Trophoblast cell (in vitro differentiated cells and primary cell): ENCODE results near the gene E4F1.

Experiments used
- DNase-seq, 2 donors: peaks; one replicate each; pipeline ENCODE4 v3.0.0-alpha.2; 2016
- H2AFZ ChIP-seq: 2 replicates; pipeline ENCODE4 v1.6.1; 2013; ENCODE audit warnings: low read length, moderate library complexity, mild to moderate bottlenecking; ENCODE audit not compliant: insufficient read depth, poor library complexity
- H2AK5ac ChIP-seq: 2 replicates; pipeline ENCODE4 v1.6.1; 2013; ENCODE audit warnings: mild to moderate bottlenecking, low read length
- H2BK120ac ChIP-seq: 2 replicates; pipeline ENCODE4 v1.6.1; 2013; ENCODE audit warnings: low read length, mild to moderate bottlenecking, moderate library complexity; ENCODE audit not compliant: insufficient read depth, poor library complexity
- H2BK12ac ChIP-seq: 2 replicates; pipeline ENCODE4 v1.6.1; 2013; ENCODE audit warnings: mild to moderate bottlenecking, low read length, moderate library complexity
- H2BK5ac ChIP-seq: 2 replicates; pipeline ENCODE4 v1.6.1; 2013; ENCODE audit warnings: low read length, low read depth, moderate library complexity, mild to moderate bottlenecking; ENCODE audit not compliant: poor library complexity
- H3K14ac ChIP-seq: 2 replicates; pipeline ENCODE4 v1.6.1; 2013; ENCODE audit warnings: mild to moderate bottlenecking, low read length
- H3K18ac ChIP-seq: 2 replicates; pipeline ENCODE4 v1.6.1; 2013; ENCODE audit warnings: mild to moderate bottlenecking, low read length
- H3K23ac ChIP-seq: 2 replicates; pipeline ENCODE4 v1.6.1; 2013; ENCODE audit warnings: low read length
- H3K27ac ChIP-seq: 2 replicates; pipeline ENCODE4 v1.5.1; 2013; ENCODE audit warnings: low read depth, mild to moderate bottlenecking, inconsistent platforms, low read length, moderate library complexity
- H3K27me3 ChIP-seq: 2 replicates; pipeline ENCODE4 v1.6.1; 2013; ENCODE audit warnings: inconsistent platforms, mild to moderate bottlenecking, low read length, moderate library complexity; ENCODE audit not compliant: insufficient read depth
- H3K36me3 ChIP-seq, 2 experiments: 1 replicate in 1 of 2; 2 replicates in 1 of 2; pipeline ENCODE4 v1.6.1; 2013; ENCODE audit warnings: low read length in 2 of 2, mild to moderate bottlenecking in 2 of 2, moderate library complexity in 1 of 2; ENCODE audit not compliant: insufficient read depth in 2 of 2, control insufficient read depth in 1 of 2
- H3K4ac ChIP-seq: 2 replicates; pipeline ENCODE4 v1.6.1; 2013; ENCODE audit warnings: low read depth, mild to moderate bottlenecking, low read length, moderate library complexity
- H3K4me1 ChIP-seq, 2 experiments: 1 replicate in 1 of 2; 2 replicates in 1 of 2; pipeline ENCODE4 v1.6.1; 2013; ENCODE audit warnings: low read length in 2 of 2, mild to moderate bottlenecking in 2 of 2, moderate library complexity in 1 of 2; ENCODE audit not compliant: insufficient read depth in 2 of 2, control insufficient read depth in 1 of 2
- H3K4me2 ChIP-seq: 2 replicates; pipeline ENCODE4 v1.6.1; 2013; ENCODE audit warnings: inconsistent platforms, mild to moderate bottlenecking, low read length, moderate library complexity
- H3K4me3 ChIP-seq: 2 replicates; pipeline ENCODE4 v1.5.1; 2013; ENCODE audit warnings: mild to moderate bottlenecking, low read depth, low read length, inconsistent platforms
- H3K79me1 ChIP-seq: one replicate; pipeline ENCODE4 v1.6.1; 2013; ENCODE audit warnings: low read length
- H3K79me2 ChIP-seq: 2 replicates; pipeline ENCODE4 v1.6.1; 2013; ENCODE audit warnings: low read length, mild to moderate bottlenecking; ENCODE audit not compliant: control insufficient read depth, insufficient read depth, poor library complexity
- H3K9ac ChIP-seq: 2 replicates; pipeline ENCODE4 v1.6.1; 2013; ENCODE audit warnings: mild to moderate bottlenecking, low read length
- H3K9me3 ChIP-seq: 2 replicates; pipeline ENCODE4 v1.6.1; 2013; ENCODE audit warnings: low read depth, mild to moderate bottlenecking, control low read depth, inconsistent platforms, low read length; ENCODE audit not compliant: insufficient read depth
- H4K12ac ChIP-seq: 2 replicates; pipeline ENCODE4 v1.6.1; 2013; ENCODE audit warnings: low read depth, mild to moderate bottlenecking, low read length, moderate library complexity
- H4K8ac ChIP-seq: 2 replicates; pipeline ENCODE4 v1.6.1; 2013; ENCODE audit warnings: low read depth, mild to moderate bottlenecking, low read length, moderate library complexity
- H4K91ac ChIP-seq: one replicate; pipeline ENCODE4 v1.6.1; 2013; ENCODE audit warnings: low read depth, mild to moderate bottlenecking, low read length, moderate library complexity
- WGBS: extraction: QIAGEN DNeasy Blood & Tissue Kit; methylation state at CpG from one replicate; pipeline ENCODE4 v1.1.7; 2013; ENCODE audit warnings: missing lambda C conversion rate; ENCODE audit not compliant: insufficient read length, insufficient coverage; ENCODE audit errors: extremely low coverage; 5-methylcytosine and 5-hydroxymethylcytosine counted together

E4F1 gene

GRCh38 chr16:2186064-2186463, 37.3 kb upstream of the E4F1 start:
- H2AK5ac ChIP-seq, result no peak overlapping the region
- no peak overlapping the region for H3K23ac ChIP-seq
- no peak overlapping the region for H2BK120ac ChIP-seq
- H3K14ac ChIP-seq, result no peak overlapping the region
- no peak overlapping the region for H4K91ac ChIP-seq
- no peak for DNase-seq
- WGBS, result no CpG with 5 or more reads among the region's 13 CpGs
- H3K4ac ChIP-seq, result no peak overlapping the region
- no peak overlapping the region for H3K9ac ChIP-seq
- H3K79me2 ChIP-seq, result no peaks in the 10 kb centered on the region
- no peaks in the 10 kb centered on the region for H3K4me1 ChIP-seq
- H4K8ac ChIP-seq, result no peak overlapping the region
- no peak overlapping the region for H3K27ac ChIP-seq
- no peak overlapping the region for H3K4me3 ChIP-seq
- no peaks in the 10 kb centered on the region for H3K27me3 ChIP-seq
- no peak overlapping the region for H2BK5ac ChIP-seq
- no peaks in the 10 kb centered on the region for H3K9me3 ChIP-seq
- H3K36me3 ChIP-seq, result no peaks in the 10 kb centered on the region
- no peak overlapping the region for H2BK12ac ChIP-seq
- H2AFZ ChIP-seq, result no peak overlapping the region
- H3K79me1 ChIP-seq, result no peaks in the 10 kb centered on the region
- no peak overlapping the region for H3K18ac ChIP-seq
- H4K12ac ChIP-seq, result no peak overlapping the region
- no peak overlapping the region for H3K4me2 ChIP-seq

DNA sequence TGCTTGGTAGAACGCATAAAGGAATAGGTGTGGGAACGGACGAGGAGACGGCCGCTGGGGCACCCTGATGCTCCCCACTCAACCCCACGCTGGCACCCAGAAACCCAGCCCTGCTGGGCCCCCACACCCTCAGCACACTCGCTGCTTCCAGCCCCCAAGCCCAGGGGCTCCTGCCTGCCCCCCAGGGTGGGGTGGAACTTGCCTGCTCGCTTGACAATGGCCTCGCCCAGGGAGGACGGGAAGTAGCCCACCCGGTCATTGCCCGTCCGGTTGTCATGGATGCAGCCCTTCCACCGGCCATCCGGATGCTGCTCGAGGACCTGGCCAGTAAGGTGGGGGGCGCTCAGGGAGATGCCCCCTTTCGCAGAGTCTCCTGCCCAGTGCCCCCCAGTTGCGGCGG, 36.9 kb upstream of the E4F1 start:
- no peaks in the 10 kb centered on the region for H3K79me2 ChIP-seq
- H3K4me1 ChIP-seq, result no peaks in the 10 kb centered on the region
- no peak overlapping the region for H3K18ac ChIP-seq
- no peak overlapping the region for H4K91ac ChIP-seq
- no peak overlapping the region for H2AFZ ChIP-seq
- DNase-seq, result no peak
- H3K14ac ChIP-seq, result no peak overlapping the region
- H3K4ac ChIP-seq, result no peak overlapping the region
- no peak overlapping the region for H4K12ac ChIP-seq
- no peak overlapping the region for H2BK120ac ChIP-seq
- H3K36me3 ChIP-seq, result no peaks in the 10 kb centered on the region
- no peaks in the 10 kb centered on the region for H3K9me3 ChIP-seq
- no peak overlapping the region for H3K23ac ChIP-seq
- no CpG with 5 or more reads among the region's 20 CpGs for WGBS
- no peaks in the 10 kb centered on the region for H3K27me3 ChIP-seq
- no peak overlapping the region for H2AK5ac ChIP-seq
- no peak overlapping the region for H2BK12ac ChIP-seq
- H3K4me3 ChIP-seq, result no peak overlapping the region
- H3K4me2 ChIP-seq, result no peak overlapping the region
- H3K9ac ChIP-seq, result no peak overlapping the region
- no peak overlapping the region for H4K8ac ChIP-seq
- H3K27ac ChIP-seq, result no peak overlapping the region
- H3K79me1 ChIP-seq, result no peaks in the 10 kb centered on the region
- no peak overlapping the region for H2BK5ac ChIP-seq

- no peak overlapping the region for H3K18ac ChIP-seq
- H3K27ac ChIP-seq, result no peak overlapping the region
- H3K9me3 ChIP-seq, result peaks cover 2% of the 10 kb centered on the region
- H2AK5ac ChIP-seq, result no peak overlapping the region
- H3K4me2 ChIP-seq, result no peak overlapping the region
- no peak overlapping the region for H3K9ac ChIP-seq
- H3K79me1 ChIP-seq, result no peaks in the 10 kb centered on the region
- H2BK120ac ChIP-seq, result no peak overlapping the region
- no peaks in the 10 kb centered on the region for H3K36me3 ChIP-seq
- H3K23ac ChIP-seq, result no peak overlapping the region
- H3K4ac ChIP-seq, result no peak overlapping the region
- H2BK5ac ChIP-seq, result no peak overlapping the region
- no peak for DNase-seq
- H3K79me2 ChIP-seq, result no peaks in the 10 kb centered on the region
- no peaks in the 10 kb centered on the region for H3K27me3 ChIP-seq
- no peak overlapping the region for H2BK12ac ChIP-seq
- H4K91ac ChIP-seq, result no peak overlapping the region
- no peak overlapping the region for H3K14ac ChIP-seq
- no peaks in the 10 kb centered on the region for H3K4me1 ChIP-seq
- no peak overlapping the region for H2AFZ ChIP-seq
- no peak overlapping the region for H4K8ac ChIP-seq
- no CpG with 5 or more reads among the region's 17 CpGs for WGBS
- H3K4me3 ChIP-seq, result no peak overlapping the region
- H4K12ac ChIP-seq, result no peak overlapping the region
Observed at GRCh38 chr16:2187212-2187611, 36.2 kb upstream of the E4F1 start.

- Histone ChIP-seq H3K4me3 (no peak overlapping the region), H3K4ac (no peak overlapping the region), H3K79me1 (no peaks in the 10 kb centered on the region), H3K4me2 (no peak overlapping the region), H3K23ac (no peak overlapping the region), H3K9me3 (peaks cover 2% of the 10 kb centered on the region), H3K27me3 (no peaks in the 10 kb centered on the region), H3K4me1 (no peaks in the 10 kb centered on the region), H4K12ac (no peak overlapping the region), H3K79me2 (no peaks in the 10 kb centered on the region), H2BK12ac (no peak overlapping the region), H4K91ac (no peak overlapping the region), H2AK5ac (no peak overlapping the region), H3K14ac (no peak overlapping the region), H4K8ac (no peak overlapping the region), H3K9ac (no peak overlapping the region), H3K18ac (no peak overlapping the region), H2AFZ (no peak overlapping the region), H3K36me3 (no peaks in the 10 kb centered on the region), H2BK120ac (no peak overlapping the region), H2BK5ac (no peak overlapping the region), H3K27ac (no peak overlapping the region)
- DNase-seq, result no peak
- WGBS, result no CpG with 5 or more reads among the region's 8 CpGs
Observed at GRCh38 chr16:2188395-2188794, 35.0 kb upstream of the E4F1 start.
